ENCODE data around the gene CSTF1. TPM values are rescaled to one million over a fixed set of nuclear protein-coding genes. Genes with fewer than 3 reads are reported as not detected.

CSTF1 gene
- total and polyA plus RNA-seq, 2 of the 8 experiments (the other 6 are each of a cell fraction or from before 2014, with no cell fraction given): 59.4 to 83.5 TPM

- no peak for TF ChIP-seq CBX5 (IDR thresholded peaks at IDR 0.05; ENCODE audit: low read depth, low read length)
These were observed 35.4 kb downstream of the CSTF1 start (continued) for GRCh38 chr20:56427797-56428196.
